Mesenchymal stem cell (in vitro differentiated cells and primary cell): Measurements from ENCODE around the gene ZDHHC7.

Experiments
- DNase-seq: peaks from one replicate; pipeline ENCODE4 v3.0.0-alpha.2; 2013
- H2AFZ ChIP-seq: one replicate; pipeline ENCODE4 v1.6.1; 2013; ENCODE audit warnings: low read depth, mild to moderate bottlenecking, control low read depth, inconsistent platforms, low read length, moderate library complexity
- H2AK5ac ChIP-seq: 2 replicates; pipeline ENCODE4 v1.6.1; 2013; ENCODE audit warnings: low read length, moderate library complexity, mild to moderate bottlenecking, inconsistent platforms; ENCODE audit not compliant: severe bottlenecking
- H2BK120ac ChIP-seq: one replicate; pipeline ENCODE4 v1.6.1; 2013; ENCODE audit warnings: low read depth, mild to moderate bottlenecking, inconsistent platforms, low read length, moderate library complexity
- H2BK12ac ChIP-seq, 2 experiments: one replicate each; pipeline ENCODE4 v1.6.1; 2013; ENCODE audit warnings: inconsistent platforms in 2 of 2, low read length in 2 of 2, mild to moderate bottlenecking in 2 of 2, moderate library complexity in 2 of 2, control low read depth in 1 of 2
- H2BK15ac ChIP-seq: one replicate; pipeline ENCODE4 v1.6.1; 2013; ENCODE audit warnings: mild to moderate bottlenecking, low read depth, inconsistent platforms; ENCODE audit not compliant: poor library complexity, severe bottlenecking
- H2BK5ac ChIP-seq: 2 replicates; pipeline ENCODE4 v1.6.1; 2013; ENCODE audit warnings: low read depth, mild to moderate bottlenecking, low read length, control low read depth, inconsistent platforms; ENCODE audit not compliant: poor library complexity, severe bottlenecking
- H3K14ac ChIP-seq, 2 experiments: one replicate each; pipeline ENCODE4 v1.6.1; 2013; ENCODE audit warnings: inconsistent platforms in 2 of 2, low read length in 2 of 2, control low read depth in 1 of 2, mild to moderate bottlenecking in 1 of 2, moderate library complexity in 1 of 2
- H3K18ac ChIP-seq, 2 experiments: one replicate each; pipeline ENCODE4 v1.6.1; 2013; ENCODE audit warnings: inconsistent platforms in 2 of 2, low read length in 2 of 2, control low read depth in 1 of 2, low read depth in 1 of 2, mild to moderate bottlenecking in 1 of 2
- H3K23ac ChIP-seq, 2 experiments: one replicate each; pipeline ENCODE4 v1.6.1; 2013; ENCODE audit warnings: inconsistent platforms in 2 of 2, low read length in 2 of 2, mild to moderate bottlenecking in 2 of 2, moderate library complexity in 2 of 2, control low read depth in 1 of 2
- H3K27ac ChIP-seq: 2 replicates; pipeline ENCODE4 v1.5.1; 2013; ENCODE audit warnings: mild to moderate bottlenecking, moderate library complexity, low read length, control low read depth, inconsistent platforms; ENCODE audit not compliant: poor library complexity, severe bottlenecking
- H3K27me3 ChIP-seq, 2 experiments: 2 replicates each; pipeline versions ENCODE4 v1.6.1 to v1.7.0; 2013; ENCODE audit warnings: low read length in 2 of 2, mild to moderate bottlenecking in 2 of 2, moderate library complexity in 2 of 2, control low read depth in 1 of 2, inconsistent platforms in 1 of 2; ENCODE audit not compliant: control insufficient read depth in 1 of 2, insufficient read depth in 1 of 2
- H3K36me3 ChIP-seq, 2 experiments: 2 replicates each; pipeline versions ENCODE4 v1.6.1 to v1.7.0; 2013; ENCODE audit warnings: low read length in 2 of 2, control low read depth in 1 of 2, inconsistent platforms in 1 of 2, low read depth in 1 of 2, mild to moderate bottlenecking in 1 of 2; ENCODE audit not compliant: insufficient read depth in 2 of 2, control insufficient read depth in 1 of 2
- H3K4ac ChIP-seq, 2 experiments: one replicate each; pipeline ENCODE4 v1.6.1; 2013; ENCODE audit warnings: inconsistent platforms in 2 of 2, low read length in 2 of 2, mild to moderate bottlenecking in 2 of 2, moderate library complexity in 2 of 2, control low read depth in 1 of 2, low read depth in 1 of 2
- H3K4me1 ChIP-seq: 2 replicates; pipeline ENCODE4 v1.6.1; 2013; ENCODE audit warnings: low read depth, low read length, control low read depth; ENCODE audit not compliant: control insufficient read depth, insufficient read depth
- H3K4me2 ChIP-seq: 2 replicates; pipeline ENCODE4 v1.6.1; 2013; ENCODE audit warnings: low read length, mild to moderate bottlenecking, inconsistent platforms; ENCODE audit not compliant: poor library complexity, severe bottlenecking
- H3K4me3 ChIP-seq, 2 experiments: 2 replicates each; pipeline versions ENCODE4 v1.5.1 to v1.7.0; 2013; ENCODE audit warnings: low read length in 2 of 2, mild to moderate bottlenecking in 2 of 2, control low read depth in 1 of 2, low read depth in 1 of 2; ENCODE audit not compliant: insufficient read depth in 1 of 2
- H3K79me1 ChIP-seq: replicated peaks from 2 replicates; pipeline ENCODE4 v1.6.1; 2013; ENCODE audit warnings: mild to moderate bottlenecking, control low read depth, low read length, inconsistent platforms; ENCODE audit not compliant: poor library complexity, severe bottlenecking
- H3K9ac ChIP-seq: 2 replicates; pipeline ENCODE4 v1.7.0; 2013; ENCODE audit warnings: mild to moderate bottlenecking, low read length, moderate library complexity
- H3K9me3 ChIP-seq: 2 replicates; pipeline ENCODE4 v1.7.0; 2013; ENCODE audit warnings: mild to moderate bottlenecking, low read length; ENCODE audit not compliant: control insufficient read depth
- H4K8ac ChIP-seq: one replicate; pipeline ENCODE4 v1.6.1; 2013; ENCODE audit warnings: inconsistent platforms, mild to moderate bottlenecking, low read length, moderate library complexity
- H4K91ac ChIP-seq: one replicate; pipeline ENCODE4 v1.6.1; 2013; ENCODE audit warnings: mild to moderate bottlenecking, low read length, inconsistent platforms
- WGBS: methylation state at CpG from one replicate; pipeline ENCODE4 v1.1.7; 2013; ENCODE audit warnings: mixed read lengths; 5-methylcytosine and 5-hydroxymethylcytosine counted together

Gene ZDHHC7

GRCh38 chr16:85052536-85052935, 41.2 kb upstream of the ZDHHC7 start:
- H3K4ac ChIP-seq, result no peak overlapping the region
- no peak overlapping the region for H2BK15ac ChIP-seq
- H3K18ac ChIP-seq, result no peak overlapping the region
- no peaks in the 10 kb centered on the region for H3K79me1 ChIP-seq
- H3K4me1 ChIP-seq, result peaks cover 10% of the 10 kb centered on the region
- no peak overlapping the region for H4K91ac ChIP-seq
- no peak overlapping the region for H3K4me2 ChIP-seq
- no peak overlapping the region for H3K9ac ChIP-seq
- WGBS, result 93% methylated on average over 10 of the region's 10 CpGs
- no peaks in the 10 kb centered on the region for H3K9me3 ChIP-seq
- no peak for DNase-seq
- H2BK12ac ChIP-seq, result no peak overlapping the region
- H2BK5ac ChIP-seq, result no peak overlapping the region
- H3K23ac ChIP-seq, result no peak overlapping the region
- peaks cover 0 to 8% of the 10 kb centered on the region in 2 experiments for H3K36me3 ChIP-seq
- H2AK5ac ChIP-seq, result no peak overlapping the region
- no peak overlapping the region for H3K14ac ChIP-seq
- no peak overlapping the region for H3K27ac ChIP-seq
- no peak overlapping the region for H2BK120ac ChIP-seq
- H3K27me3 ChIP-seq, result peaks cover 0 to 6% of the 10 kb centered on the region in 2 experiments
- H2AFZ ChIP-seq, result no peak overlapping the region
- H3K4me3 ChIP-seq, result no peak overlapping the region
- H4K8ac ChIP-seq, result no peak overlapping the region

DNA sequence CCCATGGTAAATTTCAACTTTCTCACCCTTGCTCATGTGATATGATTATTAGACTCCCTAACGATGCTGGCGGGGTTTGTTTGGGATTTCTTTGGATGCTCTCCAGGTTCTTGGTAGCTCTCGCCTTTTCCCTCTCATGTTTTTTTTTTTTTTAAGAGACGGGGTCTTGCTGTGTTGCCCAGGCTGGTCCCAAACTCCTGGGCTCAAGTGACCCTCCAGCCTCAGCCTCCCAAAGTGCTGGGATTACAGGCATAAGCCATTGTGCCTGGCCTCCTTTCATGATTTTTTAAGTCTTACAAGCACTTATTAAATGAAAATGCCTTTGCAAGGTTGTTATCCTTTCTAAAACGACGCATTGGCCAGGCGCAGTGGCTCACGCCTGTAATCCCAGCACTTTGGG, 40.3 kb upstream of the ZDHHC7 start:
- Histone ChIP-seq H2AK5ac (no peak overlapping the region), H3K36me3 (peaks cover 0 to 8% of the 10 kb centered on the region in 2 experiments), H3K23ac (no peak overlapping the region), H3K4me1 (peaks cover 10% of the 10 kb centered on the region), H3K9ac (no peak overlapping the region), H2BK15ac (no peak overlapping the region), H3K4me2 (no peak overlapping the region), H2BK120ac (no peak overlapping the region), H4K8ac (no peak overlapping the region), H3K4ac (no peak overlapping the region), H4K91ac (no peak overlapping the region), H2AFZ (no peak overlapping the region), H3K27ac (no peak overlapping the region), H3K79me1 (no peaks in the 10 kb centered on the region), H3K9me3 (no peaks in the 10 kb centered on the region), H2BK5ac (no peak overlapping the region), H3K14ac (no peak overlapping the region), H2BK12ac (no peak overlapping the region), H3K4me3 (peak overlapping the region in 1 of 2 experiments; percentile 46), H3K18ac (no peak overlapping the region), H3K27me3 (peaks cover 0 to 6% of the 10 kb centered on the region in 2 experiments)
- 92% methylated on average over 8 of the region's 8 CpGs for WGBS
- DNase-seq, result no peak

DNA sequence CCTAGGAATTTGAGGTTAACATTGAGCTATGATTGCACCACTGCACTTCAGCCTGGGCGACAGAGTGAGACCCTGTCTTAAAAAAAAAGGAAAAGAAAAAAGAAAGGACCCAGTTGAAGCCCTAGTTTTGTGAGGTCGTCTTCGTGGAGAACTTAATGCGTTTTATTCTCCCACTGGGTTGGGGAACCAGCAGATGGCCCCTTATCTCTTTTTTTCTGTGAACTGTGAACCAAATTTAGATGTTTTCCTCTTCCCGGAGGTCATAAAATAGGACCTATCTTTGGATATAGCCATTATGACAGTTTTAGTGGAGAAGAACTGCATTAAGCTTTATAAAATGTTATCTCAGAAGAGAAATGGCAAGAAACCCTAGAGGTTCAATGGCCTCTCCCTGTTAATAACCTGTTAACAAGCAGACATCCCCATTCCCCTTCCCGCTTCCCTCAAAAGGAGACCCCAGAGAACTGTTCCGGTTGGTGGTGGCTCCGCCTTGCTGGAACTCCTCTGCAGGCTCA, 39.8 kb upstream of the ZDHHC7 start:
- H2BK120ac ChIP-seq, result no peak overlapping the region
- H4K8ac ChIP-seq, result no peak overlapping the region
- peaks cover 0 to 11% of the 10 kb centered on the region in 2 experiments for H3K27me3 ChIP-seq
- no peak overlapping the region for H3K18ac ChIP-seq
- H2AFZ ChIP-seq, result no peak overlapping the region
- peaks cover 10% of the 10 kb centered on the region for H3K4me1 ChIP-seq
- no peak overlapping the region for H3K14ac ChIP-seq
- peak; percentile 16 for DNase-seq
- H4K91ac ChIP-seq, result no peak overlapping the region
- H3K36me3 ChIP-seq, result peaks cover 0 to 12% of the 10 kb centered on the region in 2 experiments
- H3K79me1 ChIP-seq, result no peaks in the 10 kb centered on the region
- peak overlapping the region; percentile 60 for H2BK15ac ChIP-seq
- 62% methylated on average over 7 of the region's 8 CpGs for WGBS
- H2BK12ac ChIP-seq, result no peak overlapping the region
- no peak overlapping the region for H3K4ac ChIP-seq
- H2BK5ac ChIP-seq, result no peak overlapping the region
- H3K4me3 ChIP-seq, result peak overlapping the region in 1 of 2 experiments; percentile 46
- no peak overlapping the region for H3K27ac ChIP-seq
- H3K9ac ChIP-seq, result peak overlapping the region; percentile 70
- no peaks in the 10 kb centered on the region for H3K9me3 ChIP-seq
- H3K23ac ChIP-seq, result no peak overlapping the region
- H2AK5ac ChIP-seq, result no peak overlapping the region
- H3K4me2 ChIP-seq, result no peak overlapping the region

- H3K27ac ChIP-seq, result no peak overlapping the region
- peaks cover 4 to 18% of the 10 kb centered on the region in 2 experiments for H3K36me3 ChIP-seq
- peaks cover 3% of the 10 kb centered on the region for H3K4me1 ChIP-seq
- no peak overlapping the region for H2BK15ac ChIP-seq
- H3K18ac ChIP-seq, result no peak overlapping the region
- H3K4me2 ChIP-seq, result no peak overlapping the region
- no peak overlapping the region for H2BK12ac ChIP-seq
- peak overlapping the region in 1 of 2 experiments; percentile 14 for H3K23ac ChIP-seq
- no peak overlapping the region for H2BK5ac ChIP-seq
- H3K27me3 ChIP-seq, result peaks cover 0 to 12% of the 10 kb centered on the region in 2 experiments
- H2BK120ac ChIP-seq, result no peak overlapping the region
- 88% methylated on average over 13 of the region's 15 CpGs for WGBS
- H3K9me3 ChIP-seq, result no peaks in the 10 kb centered on the region
- H2AK5ac ChIP-seq, result no peak overlapping the region
- no peak overlapping the region for H4K91ac ChIP-seq
- no peak for DNase-seq
- H3K4ac ChIP-seq, result no peak overlapping the region
- no peak overlapping the region for H2AFZ ChIP-seq
- H3K4me3 ChIP-seq, result no peak overlapping the region
- no peak overlapping the region for H3K9ac ChIP-seq
- no peaks in the 10 kb centered on the region for H3K79me1 ChIP-seq
- no peak overlapping the region for H4K8ac ChIP-seq
- no peak overlapping the region for H3K14ac ChIP-seq
Measured at GRCh38 chr16:85049706-85050305, 38.5 kb upstream of the ZDHHC7 start.
